Neural progenitor cell (in vitro differentiated cells): ENCODE data around the gene ATXN10.

Experiments used
- CTCF ChIP-seq: fragments of 200-600 bp; sonication (generic); IDR thresholded peaks from 2 replicates; pipeline ENCODE4 v1.5.1; 2017; ENCODE audit warnings: antibody characterized with exemption, mild to moderate bottlenecking
- EZH2 ChIP-seq: fragments of 200-600 bp; sonication (generic); IDR thresholded peaks from 2 replicates; pipeline ENCODE4 v1.6.1; 2017; ENCODE audit warnings: antibody characterized with exemption, mild to moderate bottlenecking, moderate library complexity
- EZH2phosphoT487 ChIP-seq: fragments of 200-600 bp; sonication (generic); IDR thresholded peaks from 2 replicates; pipeline ENCODE4 v1.6.1; 2017; ENCODE audit warnings: antibody characterized with exemption

DNA sequence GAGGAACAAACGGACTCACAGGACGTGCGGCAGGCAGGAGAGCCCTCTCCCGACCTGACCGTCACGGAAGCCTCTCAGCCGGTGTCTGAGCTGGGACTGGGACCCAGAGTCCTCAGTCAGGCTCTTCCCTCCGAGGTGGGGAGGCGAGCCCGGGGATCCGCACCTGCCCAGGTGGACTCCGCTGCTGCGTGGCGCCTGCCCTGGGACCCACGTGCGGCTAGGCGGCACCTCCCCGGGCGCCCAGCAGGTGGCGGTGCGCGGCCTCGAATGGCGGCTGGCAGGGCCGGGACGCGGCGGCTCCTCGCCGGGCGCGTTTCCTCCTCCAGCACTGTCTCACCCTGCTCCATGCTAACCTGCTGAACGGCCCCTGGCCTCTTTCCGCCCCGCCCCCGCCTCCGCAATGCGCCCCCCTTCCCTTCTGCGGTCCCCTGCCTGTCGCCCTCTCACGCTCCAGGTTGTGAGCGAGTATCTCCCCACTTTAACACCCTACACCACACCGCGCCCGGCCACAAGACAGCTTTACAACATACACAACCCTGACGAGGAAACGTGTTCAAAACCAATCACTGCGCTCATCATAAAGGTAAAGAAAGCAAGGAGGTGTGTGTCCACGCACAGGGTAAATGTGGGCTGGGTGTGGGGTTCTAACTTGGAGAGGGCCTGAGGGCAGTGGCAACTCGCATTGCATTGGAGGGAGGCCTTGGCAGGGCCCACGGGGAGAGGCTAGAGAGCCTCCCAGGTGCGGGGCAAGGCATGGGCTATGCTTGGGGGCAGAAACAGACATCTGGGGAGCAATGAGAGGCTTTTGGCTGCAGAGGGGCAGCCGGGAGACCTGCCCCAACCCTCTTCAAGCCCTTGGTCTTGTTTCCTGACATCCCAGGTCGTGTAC, 25.9 kb upstream of the ATXN10 start:
- TF ChIP-seq CTCF: peak; percentile 88
- TF ChIP-seq EZH2: peak; percentile 58
- TF ChIP-seq EZH2phosphoT487: no peak
